ENCODE results near the gene FZD10. TPM values are rescaled to one million over a fixed set of nuclear protein-coding genes. Genes with fewer than 3 reads are reported as not detected.

Gene FZD10
- total RNA-seq, 1 experiment from 2014 or later, result 14.1 TPM

DNA sequence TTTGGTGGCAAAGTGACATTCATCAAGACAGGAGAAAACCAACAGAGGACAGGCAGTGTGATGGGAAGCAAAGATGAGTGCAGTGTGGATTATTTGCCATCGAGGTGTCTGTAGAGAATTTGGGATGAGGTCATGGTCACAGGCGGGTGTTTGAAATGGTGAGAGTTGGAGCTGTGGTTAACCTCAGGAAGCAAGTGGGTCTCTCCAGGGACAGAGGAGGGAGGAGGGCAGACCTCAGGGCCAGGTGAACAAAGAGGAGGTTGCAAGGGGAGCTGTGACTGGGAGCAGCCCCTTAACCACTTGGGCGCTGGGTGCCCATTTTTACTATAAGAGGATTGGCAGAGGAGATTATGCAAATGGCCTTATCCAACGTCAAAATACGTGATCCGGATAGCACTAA, 7.0 kb downstream of the FZD10 start:
- H3K36me3 ChIP-seq (replicated peaks; ENCODE audit: control insufficient read depth, insufficient read depth, low read length), result no peaks in the 10 kb centered on the region
- no peak overlapping the region for H3K4me3 ChIP-seq (ENCODE audit: insufficient read depth, low read depth, low read length)
- DNase-seq, result no peak
- H3K27me3 ChIP-seq (ENCODE audit: control insufficient read depth, insufficient read depth, low read length), result peaks cover 60% of the 10 kb centered on the region

DNA sequence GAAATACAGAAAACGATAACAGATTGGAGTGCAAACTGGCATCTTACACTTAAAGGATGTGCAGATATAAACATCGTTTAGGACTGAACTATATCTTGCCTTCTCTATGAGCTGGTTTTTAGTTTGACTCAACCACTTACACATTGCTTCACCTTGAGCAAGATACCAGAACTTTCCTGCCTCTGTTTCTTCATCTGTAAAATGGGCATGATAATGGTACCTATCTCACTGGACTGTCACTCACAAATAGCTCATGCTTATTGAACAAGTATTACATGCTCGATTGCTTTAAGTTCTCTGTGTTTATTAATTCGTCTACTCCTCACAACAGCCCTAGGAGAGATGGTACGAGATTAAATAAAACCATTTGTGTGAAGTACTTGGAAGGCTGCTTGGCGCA, 7.7 kb downstream of the FZD10 start:
- Histone ChIP-seq H3K4me3 (ENCODE audit: insufficient read depth, low read depth, low read length) (no peak overlapping the region), H3K27me3 (ENCODE audit: control insufficient read depth, insufficient read depth, low read length) (peaks cover 57% of the 10 kb centered on the region), H3K36me3 (replicated peaks; ENCODE audit: control insufficient read depth, insufficient read depth, low read length) (no peaks in the 10 kb centered on the region)
- DNase-seq, result no peak

- no peak for DNase-seq
- Histone ChIP-seq H3K36me3 (replicated peaks; ENCODE audit: control insufficient read depth, insufficient read depth, low read length) (no peaks in the 10 kb centered on the region), H3K27me3 (ENCODE audit: control insufficient read depth, insufficient read depth, low read length) (peaks cover 52% of the 10 kb centered on the region), H3K4me3 (ENCODE audit: insufficient read depth, low read depth, low read length) (no peak overlapping the region)
Observed at GRCh38 chr12:130170611-130171010, 8.3 kb downstream of the FZD10 start.

GRCh38 chr12:130177635-130178242, 15.5 kb downstream of the FZD10 start:
- peaks cover 3% of the 10 kb centered on the region for H3K27me3 ChIP-seq (ENCODE audit: control insufficient read depth, insufficient read depth, low read length)
- DNase-seq, result no peak

GRCh38 chr12:130178282-130178681, 16.0 kb downstream of the FZD10 start:
- Histone ChIP-seq H3K27me3 (ENCODE audit: control insufficient read depth, insufficient read depth, low read length) (peaks cover 3% of the 10 kb centered on the region), H3K4me3 (ENCODE audit: insufficient read depth, low read depth, low read length) (no peak overlapping the region), H3K36me3 (replicated peaks; ENCODE audit: control insufficient read depth, insufficient read depth, low read length) (no peaks in the 10 kb centered on the region)
- DNase-seq, result no peak

More at GRCh38 chr12:130177635-130178242, 15.5 kb downstream of the FZD10 start:
- Histone ChIP-seq H3K4me3 (ENCODE audit: insufficient read depth, low read depth, low read length) (no peak overlapping the region), H3K36me3 (replicated peaks; ENCODE audit: control insufficient read depth, insufficient read depth, low read length) (no peaks in the 10 kb centered on the region)

- Histone ChIP-seq H3K36me3 (replicated peaks; ENCODE audit: control insufficient read depth, insufficient read depth, low read length) (no peaks in the 10 kb centered on the region), H3K27me3 (ENCODE audit: control insufficient read depth, insufficient read depth, low read length) (peaks cover 3% of the 10 kb centered on the region), H3K4me3 (ENCODE audit: insufficient read depth, low read depth, low read length) (no peak overlapping the region)
- no peak for DNase-seq
Observed at GRCh38 chr12:130179191-130179590, 16.9 kb downstream of the FZD10 start.

DNA sequence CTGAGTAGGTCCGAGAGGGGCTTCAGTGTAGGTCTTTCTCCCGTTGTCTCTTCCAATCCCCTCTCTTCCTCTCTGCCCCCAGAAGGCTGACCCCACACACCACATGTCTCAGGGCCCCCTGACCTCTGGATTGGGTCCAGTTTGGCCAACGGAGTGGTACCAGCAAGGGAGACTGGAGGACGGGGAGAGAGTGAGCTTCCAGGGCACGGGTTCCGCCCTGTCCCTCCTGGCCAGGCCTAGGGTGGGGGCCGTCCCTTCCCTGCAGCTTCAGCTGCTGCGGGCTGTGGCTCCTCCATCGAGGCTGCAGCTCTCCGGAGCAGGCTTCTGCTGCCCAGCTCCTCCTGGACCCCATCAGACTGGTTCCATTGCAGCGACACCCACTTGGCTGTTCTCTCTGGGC, 17.4 kb downstream of the FZD10 start:
- Histone ChIP-seq H3K36me3 (replicated peaks; ENCODE audit: control insufficient read depth, insufficient read depth, low read length) (no peaks in the 10 kb centered on the region), H3K4me3 (ENCODE audit: insufficient read depth, low read depth, low read length) (no peak overlapping the region), H3K27me3 (ENCODE audit: control insufficient read depth, insufficient read depth, low read length) (peaks cover 3% of the 10 kb centered on the region)
- no peak for DNase-seq

GRCh38 chr12:130181211-130181610, 18.9 kb downstream of the FZD10 start:
- Histone ChIP-seq H3K27me3 (ENCODE audit: control insufficient read depth, insufficient read depth, low read length) (peaks cover 6% of the 10 kb centered on the region), H3K4me3 (ENCODE audit: insufficient read depth, low read depth, low read length) (no peak overlapping the region), H3K36me3 (replicated peaks; ENCODE audit: control insufficient read depth, insufficient read depth, low read length) (no peaks in the 10 kb centered on the region)
- DNase-seq, result no peak

DNA sequence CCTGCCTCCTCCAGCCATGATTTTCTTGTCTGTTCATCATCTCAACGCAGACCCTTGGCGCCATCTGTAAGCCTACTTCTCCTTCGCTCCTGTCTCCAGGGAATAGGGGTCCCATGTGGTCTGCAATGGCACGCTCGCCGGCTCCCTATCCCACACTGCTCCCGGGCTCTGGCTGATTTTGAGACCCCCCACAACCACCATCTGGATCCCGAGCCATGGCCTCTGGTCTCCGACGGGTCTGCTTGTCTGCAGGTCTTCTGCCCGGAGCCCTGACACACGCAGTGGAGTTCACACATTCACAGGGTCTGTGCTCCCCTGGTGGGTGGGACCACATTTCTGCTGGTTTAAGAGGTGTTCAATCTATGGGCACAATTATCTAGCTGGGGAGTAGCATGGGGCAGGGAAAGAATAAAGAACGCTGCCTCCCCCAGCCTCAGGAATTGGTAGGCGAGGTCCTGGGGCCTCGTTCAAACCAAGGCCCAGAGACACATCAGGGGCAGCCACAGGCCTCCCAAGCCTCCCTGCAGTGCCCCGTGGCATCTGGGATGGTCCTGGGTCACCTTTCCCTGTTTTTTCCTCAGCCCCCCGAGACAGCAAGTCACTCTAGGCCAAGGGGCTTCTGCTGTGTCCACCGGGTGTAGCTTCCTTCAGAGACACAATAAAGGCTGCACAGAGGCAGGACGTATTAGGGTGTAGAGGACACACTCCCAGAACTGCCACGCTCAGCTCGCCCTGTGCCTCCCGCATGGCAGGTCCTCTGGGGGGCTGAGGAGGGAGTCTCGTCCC, 21.5 kb downstream of the FZD10 start:
- peaks cover 7% of the 10 kb centered on the region for H3K27me3 ChIP-seq (ENCODE audit: control insufficient read depth, insufficient read depth, low read length)
- H3K4me3 ChIP-seq (ENCODE audit: insufficient read depth, low read depth, low read length), result no peak overlapping the region
- DNase-seq, result no peak
- H3K36me3 ChIP-seq (replicated peaks; ENCODE audit: control insufficient read depth, insufficient read depth, low read length), result no peaks in the 10 kb centered on the region

DNA sequence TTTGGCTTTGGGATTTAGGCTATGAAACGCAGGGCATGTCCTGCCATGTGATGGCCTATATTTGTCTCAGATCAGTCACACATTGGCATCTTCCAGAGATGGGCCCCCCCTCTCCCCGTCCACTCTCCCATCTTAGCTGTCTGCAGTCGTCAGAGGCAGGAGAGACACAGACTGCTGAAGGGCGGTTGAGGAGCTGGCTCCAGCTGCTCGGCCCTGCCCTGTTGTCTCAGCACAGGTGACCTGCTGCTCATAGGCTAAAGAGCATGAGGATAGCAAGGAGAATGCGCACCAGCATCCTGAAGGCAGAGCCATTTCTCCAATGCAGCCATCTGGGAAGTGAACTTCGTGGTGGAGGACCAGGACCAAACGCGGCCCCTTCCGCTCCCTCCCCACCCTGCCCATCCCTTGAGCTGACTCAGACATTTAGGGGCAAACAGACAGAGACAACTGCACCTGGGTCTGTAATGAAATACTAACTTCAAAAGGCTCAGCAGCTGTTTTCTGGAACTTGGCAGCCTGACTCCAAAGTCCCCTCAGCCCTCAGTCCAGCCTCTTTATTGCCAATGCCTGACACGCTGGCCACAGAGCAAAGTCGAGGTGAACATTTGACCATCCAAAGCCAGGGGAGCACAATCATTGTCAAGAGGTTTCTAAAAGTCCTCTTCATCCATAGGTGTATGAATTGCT, 22.3 kb downstream of the FZD10 start:
- no peak overlapping the region for H3K4me3 ChIP-seq (ENCODE audit: insufficient read depth, low read depth, low read length)
- no peaks in the 10 kb centered on the region for H3K36me3 ChIP-seq (replicated peaks; ENCODE audit: control insufficient read depth, insufficient read depth, low read length)
- H3K27me3 ChIP-seq (ENCODE audit: control insufficient read depth, insufficient read depth, low read length), result peaks cover 7% of the 10 kb centered on the region
- DNase-seq, result no peak

GRCh38 chr12:130185455-130186391, 23.5 kb downstream of the FZD10 start:
- peaks cover 4% of the 10 kb centered on the region; the same call in 1 of the 2 replicates for H3K27me3 ChIP-seq (ENCODE audit: control insufficient read depth, insufficient read depth, low read length)
- DNase-seq, result no peak
- H3K36me3 ChIP-seq (replicated peaks; ENCODE audit: control insufficient read depth, insufficient read depth, low read length), result no peaks in the 10 kb centered on the region
- H3K4me3 ChIP-seq (ENCODE audit: insufficient read depth, low read depth, low read length), result no peak overlapping the region

GRCh38 chr12:130186651-130187268, 24.5 kb downstream of the FZD10 start:
- Histone ChIP-seq H3K27me3 (ENCODE audit: control insufficient read depth, insufficient read depth, low read length) (peaks cover 4% of the 10 kb centered on the region; the same call in 1 of the 2 replicates), H3K36me3 (replicated peaks; ENCODE audit: control insufficient read depth, insufficient read depth, low read length) (no peaks in the 10 kb centered on the region), H3K4me3 (ENCODE audit: insufficient read depth, low read depth, low read length) (no peak overlapping the region)
- peak; percentile 54 for DNase-seq

GRCh38 chr12:130192642-130193345, 30.5 kb downstream of the FZD10 start:
- Histone ChIP-seq H3K36me3 (replicated peaks; ENCODE audit: control insufficient read depth, insufficient read depth, low read length) (no peaks in the 10 kb centered on the region), H3K4me3 (ENCODE audit: insufficient read depth, low read depth, low read length) (no peak overlapping the region), H3K27me3 (ENCODE audit: control insufficient read depth, insufficient read depth, low read length) (no peaks in the 10 kb centered on the region; the same call in 1 of the 2 replicates)
- peak; percentile 66 for DNase-seq

Measured in H7 (cell line).